ENCODE results near the gene RGS17.
"Not testable (repeated sequence)": the region's sequence is repeated elsewhere in the genome, so short reads cannot be mapped to it uniquely, and the experiment has no call there.

RGS17 gene

DNA sequence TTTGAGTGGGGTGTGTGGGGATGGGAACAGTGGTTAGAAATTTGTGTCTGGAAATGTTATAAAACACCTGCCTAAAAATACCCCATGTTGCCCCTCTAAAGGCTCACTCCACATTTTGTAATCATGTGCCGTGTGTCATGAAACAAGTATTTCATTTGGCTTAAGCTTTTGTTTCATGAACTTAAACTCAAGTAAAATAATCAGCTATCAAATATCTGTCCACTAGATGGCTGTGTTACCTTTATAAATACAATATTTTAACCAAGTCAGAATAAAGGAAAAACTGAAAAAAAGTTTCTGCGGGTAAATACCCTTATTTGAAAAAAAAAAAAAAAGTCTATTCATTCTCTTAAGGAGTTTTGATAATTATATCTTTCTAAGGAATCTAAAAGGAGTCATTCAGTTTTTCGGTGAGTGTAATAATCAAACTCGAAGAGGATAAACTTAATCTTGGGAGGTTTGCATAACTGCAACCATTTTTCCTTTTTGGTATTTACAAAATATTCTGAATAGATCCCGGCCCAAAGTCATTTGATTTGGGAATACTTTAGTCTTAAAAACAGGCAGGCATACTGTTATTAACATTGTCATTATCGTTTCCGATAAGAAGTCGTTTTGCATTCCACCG, 98.7 kb downstream of the RGS17 start:
- DNase-seq (ENCODE audit: low read depth in 3 of 3), result no peak

DNA sequence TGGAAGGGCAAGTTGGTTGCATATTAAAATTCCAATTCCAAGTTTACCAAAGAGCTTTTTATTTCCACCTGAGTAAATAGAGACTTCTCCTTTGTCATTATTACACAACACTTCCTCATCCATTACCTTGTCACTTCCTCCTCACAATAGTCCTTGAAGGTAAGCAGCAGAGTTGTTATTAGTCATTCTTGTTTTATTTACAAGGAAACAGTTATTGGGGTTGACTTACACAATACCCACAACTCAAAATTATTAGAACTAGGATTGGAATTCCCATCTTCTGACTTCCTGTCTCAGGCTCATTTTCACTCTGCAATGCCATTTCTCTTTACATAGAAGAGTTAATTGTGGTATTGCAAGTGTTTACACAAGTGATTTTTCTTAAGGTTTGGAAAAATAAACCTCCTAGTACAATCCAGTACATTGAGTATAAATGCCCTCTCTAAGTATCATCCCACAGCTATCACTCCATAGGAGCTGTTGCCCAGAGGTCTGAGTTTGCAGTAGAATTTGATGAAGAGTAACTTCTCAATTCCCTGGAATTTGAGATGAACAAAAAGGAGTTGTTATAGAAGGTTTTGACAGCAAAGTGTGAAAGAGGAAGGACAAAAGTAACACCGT, 99.6 kb downstream of the RGS17 start:
- DNase-seq (ENCODE audit: low read depth in 3 of 3), result no peak

DNA sequence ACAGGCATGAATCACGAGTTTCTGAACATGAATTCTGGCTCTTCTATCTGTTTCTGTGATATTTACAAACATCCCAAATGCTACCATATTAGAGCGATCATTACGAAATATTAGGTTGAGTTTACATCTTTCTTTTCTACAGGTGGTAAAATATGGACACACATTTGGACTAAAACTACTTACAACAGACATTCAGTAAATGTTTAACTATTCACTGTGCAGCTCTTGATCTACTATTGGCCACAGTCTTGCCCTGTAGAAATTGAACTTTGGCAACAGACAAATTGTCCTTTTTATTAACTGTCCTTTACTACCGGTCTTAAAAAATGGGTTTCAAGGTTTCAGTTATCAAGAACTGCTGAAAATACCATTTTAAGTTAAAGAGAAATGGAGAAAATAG, 102.1 kb downstream of the RGS17 start:
- DNase-seq (ENCODE audit: low read depth in 3 of 3), result no peak

DNA sequence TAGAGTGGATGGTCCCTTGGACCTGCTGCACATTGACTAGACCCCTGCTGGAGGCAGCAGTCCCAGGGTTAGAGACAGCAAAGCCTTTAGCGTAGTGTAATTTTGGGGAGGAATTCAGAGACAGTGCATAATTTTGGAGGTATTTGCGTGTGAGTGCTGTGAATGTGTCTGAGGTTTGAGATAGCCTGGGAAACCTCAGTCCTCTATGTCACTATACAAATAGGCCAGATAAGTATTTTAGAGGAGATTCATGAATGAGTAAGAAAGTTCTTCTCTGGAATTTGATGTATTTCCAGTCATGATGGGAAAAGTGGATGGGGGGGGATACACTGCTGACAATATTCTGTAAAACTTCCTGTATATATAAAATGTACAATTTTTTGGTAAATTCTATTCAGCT, 102.8 kb downstream of the RGS17 start:
- DNase-seq (ENCODE audit: low read depth in 3 of 3), result no peak

DNA sequence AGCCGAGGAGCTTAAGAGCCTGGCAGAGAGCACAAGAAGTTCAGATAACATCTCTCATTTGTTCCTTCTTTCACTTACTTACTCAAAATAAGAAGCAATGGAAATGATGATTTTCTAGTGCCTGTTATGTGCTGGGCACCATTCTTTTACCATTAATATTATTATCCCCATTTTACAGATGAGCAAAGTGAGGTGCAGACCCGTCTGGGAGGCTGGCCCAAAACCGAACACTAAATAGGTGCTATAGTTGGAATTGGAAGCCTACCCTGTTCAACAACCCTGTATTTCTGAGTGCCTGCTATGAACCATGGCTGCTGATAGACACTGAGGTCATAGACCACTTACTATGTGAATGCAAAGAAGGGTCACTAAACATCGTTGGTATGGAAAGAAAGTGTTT, 103.6 kb downstream of the RGS17 start:
- DNase-seq (ENCODE audit: low read depth in 3 of 3), result no peak

DNA sequence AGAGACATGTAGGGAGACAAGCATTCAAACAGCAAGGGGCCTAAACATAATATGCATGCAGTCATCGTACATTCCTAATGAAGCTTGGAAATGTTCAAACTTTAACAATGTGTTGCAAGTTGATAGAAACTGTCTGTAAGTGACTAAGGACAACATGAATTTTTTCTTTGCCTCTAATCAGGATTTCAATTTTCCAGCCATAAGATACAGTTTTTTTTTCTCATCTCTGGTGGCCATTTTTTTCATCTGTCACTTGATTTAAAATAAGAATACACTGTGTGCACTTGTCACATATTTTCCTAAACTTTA, 106.4 kb downstream of the RGS17 start:
- DNase-seq (ENCODE audit: low read depth in 3 of 3), result no peak

DNA sequence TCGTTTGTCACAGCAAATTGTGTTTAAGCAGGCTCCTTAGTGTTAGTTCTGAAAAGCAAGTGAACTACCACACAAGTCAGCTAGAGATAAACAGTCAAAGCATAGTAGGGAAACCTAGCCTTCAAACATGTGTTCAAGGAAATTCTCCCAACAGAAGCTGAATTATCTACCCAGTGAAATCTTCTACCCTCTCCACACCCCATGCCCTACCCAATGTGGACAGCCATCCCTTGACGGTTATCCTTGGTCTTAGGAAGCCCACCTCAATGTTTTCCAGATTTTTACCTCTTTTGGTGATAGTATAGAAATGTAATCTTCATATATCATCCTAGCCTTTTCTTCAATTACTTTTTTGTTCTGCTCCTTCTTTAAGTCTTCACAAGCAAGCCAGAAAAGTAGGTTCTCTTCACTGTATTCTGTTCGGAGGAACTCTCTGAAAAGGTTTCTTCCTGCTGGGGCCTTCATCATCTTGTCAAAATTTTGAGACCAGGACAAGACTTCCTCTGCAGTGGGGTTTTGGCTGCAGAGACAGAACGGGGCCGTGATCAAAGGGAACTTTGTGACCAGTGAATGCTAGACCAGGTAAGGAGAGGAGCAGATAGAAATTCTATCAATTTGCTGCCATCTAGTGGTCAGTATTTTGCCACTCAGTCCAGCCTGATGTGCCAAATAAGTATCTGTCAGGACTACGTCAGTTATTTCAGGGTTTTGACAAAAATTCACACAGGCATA, 106.9 kb downstream of the RGS17 start:
- DNase-seq (ENCODE audit: low read depth in 3 of 3), result peak in 1 of 3 experiments; percentile 15

DNA sequence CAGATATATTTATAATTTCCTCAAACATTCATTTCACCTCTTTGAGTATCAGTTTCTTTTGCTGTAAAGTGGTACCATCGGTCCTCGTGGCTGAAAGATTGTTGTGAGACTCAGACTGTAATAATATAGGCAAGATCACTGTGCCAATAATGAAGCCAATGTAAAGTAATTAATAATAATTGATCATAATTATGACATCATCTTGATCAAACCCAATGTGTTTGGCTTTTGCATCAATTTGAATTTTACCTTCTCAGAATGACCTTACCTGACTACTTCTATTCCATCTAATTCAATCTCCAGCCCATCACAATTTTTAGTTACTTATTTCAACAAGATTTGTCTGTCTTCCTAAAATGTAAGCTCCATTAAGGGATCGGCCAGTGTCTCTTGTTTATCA, 112.7 kb downstream of the RGS17 start:
- DNase-seq (ENCODE audit: low read depth in 3 of 3), result no peak

DNA sequence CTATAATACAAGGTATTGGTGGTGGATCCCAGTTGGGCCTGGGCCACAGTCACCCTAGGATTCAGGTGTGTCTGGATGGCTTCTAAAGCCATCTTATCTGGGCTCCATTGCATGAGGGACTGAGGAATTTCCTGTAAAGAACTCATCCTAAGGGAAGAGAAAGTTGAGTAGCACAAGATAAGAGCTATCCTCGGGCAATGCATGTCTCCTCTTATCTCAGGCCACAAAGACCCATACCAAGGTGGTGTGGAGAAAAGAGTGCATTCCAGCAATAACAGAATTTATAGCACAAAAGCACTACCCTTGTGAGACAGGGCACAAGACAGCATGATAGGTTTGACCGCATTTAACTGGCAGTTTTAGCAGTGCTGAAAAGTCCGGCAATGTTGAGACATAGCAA, 114.2 kb downstream of the RGS17 start:
- DNase-seq (ENCODE audit: low read depth in 3 of 3), result no peak

DNA sequence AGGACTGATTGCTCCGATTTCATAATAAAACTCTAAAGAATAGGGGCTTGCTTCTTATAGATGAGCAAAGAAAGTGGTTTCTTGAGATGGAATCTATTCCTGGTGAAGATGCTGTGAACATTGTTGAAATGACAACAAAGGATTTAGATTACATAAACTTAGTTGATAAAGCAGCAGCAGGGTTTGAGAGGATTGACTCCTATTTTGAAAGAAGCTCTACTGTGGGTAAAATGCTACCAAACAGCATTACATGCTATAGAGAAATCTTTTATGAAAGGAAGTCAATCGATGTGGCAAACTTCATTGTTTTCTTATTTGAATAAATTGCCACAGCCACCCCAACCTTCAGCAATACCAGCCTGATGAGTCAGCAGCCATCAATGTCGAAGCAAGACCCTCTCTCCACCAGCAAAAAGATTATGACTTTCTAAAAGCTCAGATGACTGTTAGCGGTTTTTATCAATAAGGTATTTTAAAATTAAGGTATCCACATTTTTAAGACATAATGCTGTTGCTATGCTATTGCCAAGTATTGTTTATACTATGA, 115.9 kb downstream of the RGS17 start:
- DNase-seq (ENCODE audit: low read depth in 3 of 3), result no peak

DNA sequence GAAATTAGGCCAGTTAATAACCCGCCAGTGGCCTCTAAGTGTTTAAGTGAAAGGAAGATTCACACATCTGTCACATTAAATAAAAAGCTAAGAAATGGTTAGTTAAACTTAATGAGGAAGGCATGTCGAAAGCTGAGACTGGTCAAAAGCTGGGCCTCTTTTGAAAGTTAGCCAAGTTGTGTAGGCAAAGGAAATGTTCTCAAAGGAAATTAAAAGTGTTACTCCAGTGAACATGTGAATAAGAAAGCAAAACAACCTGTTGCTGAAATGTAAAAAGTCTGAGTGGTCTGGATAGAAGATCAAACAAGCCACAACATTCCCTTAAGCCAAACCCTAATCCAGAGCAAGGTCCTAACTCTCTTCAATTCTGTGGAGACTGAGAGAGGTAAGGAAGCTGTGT, 117.6 kb downstream of the RGS17 start:
- no peak for DNase-seq (ENCODE audit: low read depth in 3 of 3)

DNA sequence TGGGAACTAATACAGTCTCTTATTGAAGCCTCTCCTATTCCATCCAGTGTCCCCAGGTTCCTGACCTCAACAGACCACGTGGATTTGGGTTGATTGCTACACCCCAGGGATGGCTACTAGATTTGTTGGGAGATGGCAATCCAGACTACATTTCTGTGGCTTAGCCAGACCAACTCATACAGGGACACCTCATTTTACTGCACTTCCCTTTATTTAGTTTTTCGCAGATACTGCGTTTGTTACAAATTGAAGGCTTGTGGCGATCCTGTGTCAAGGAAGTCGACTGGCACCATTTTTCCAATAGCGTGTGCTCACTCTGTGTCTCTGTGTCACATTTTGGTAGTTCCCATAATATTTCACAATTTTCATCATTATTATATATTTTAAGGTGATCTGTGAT, 118.2 kb downstream of the RGS17 start:
- no peak for DNase-seq (ENCODE audit: low read depth in 3 of 3)

DNA sequence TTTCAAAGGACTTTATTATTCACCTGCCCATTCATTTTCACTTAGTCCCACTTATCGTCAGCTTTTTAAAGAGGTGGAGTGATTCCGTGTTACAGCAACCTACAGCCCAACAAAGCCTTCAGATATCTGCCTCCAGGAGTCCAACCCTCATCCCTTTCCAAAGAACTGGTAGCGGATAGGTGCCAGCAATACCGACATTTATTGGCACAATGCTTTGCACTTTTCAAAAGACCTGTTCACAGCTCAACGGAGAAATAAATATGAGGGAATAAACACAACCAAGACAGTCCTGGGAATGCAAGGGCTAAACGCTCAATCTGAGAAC, 127.8 kb downstream of the RGS17 start:
- no peak for DNase-seq (ENCODE audit: low read depth in 3 of 3)

DNA sequence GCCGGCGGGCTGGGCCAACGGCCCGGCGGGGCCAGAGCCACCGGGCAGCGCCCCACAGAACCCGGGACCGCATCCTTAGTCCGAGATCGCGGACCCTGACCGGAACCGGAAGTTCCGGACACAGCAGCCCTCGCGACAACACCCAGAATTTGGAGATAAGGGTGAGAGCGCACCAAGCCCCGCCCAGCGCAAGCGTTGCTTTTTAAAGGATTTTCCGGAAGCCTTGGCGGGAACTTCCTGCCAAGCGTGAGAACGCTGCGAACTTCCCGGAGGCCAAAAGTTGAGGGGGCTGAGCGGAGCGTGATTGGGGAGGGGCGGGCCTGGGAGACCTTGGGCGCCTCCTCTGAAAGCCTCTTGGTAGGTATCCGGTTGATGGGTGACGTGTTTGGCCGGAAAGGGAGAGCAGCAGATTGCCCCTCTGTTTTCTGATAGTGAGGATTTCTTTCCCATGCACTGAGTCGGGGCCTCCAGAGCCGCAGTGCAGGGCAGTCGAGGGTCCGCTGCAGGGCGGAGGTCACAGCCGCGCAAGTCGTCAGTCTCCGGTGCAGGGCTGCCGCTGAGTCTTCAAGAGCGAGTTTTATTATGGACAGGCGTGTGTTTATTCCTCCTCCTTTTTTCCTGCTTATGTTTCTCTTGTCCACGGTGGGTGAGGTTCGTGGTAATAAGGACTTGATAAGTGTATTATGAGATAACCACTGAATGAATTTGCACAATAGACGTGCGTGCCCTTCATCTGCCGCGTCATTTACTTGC, 128.3 kb downstream of the RGS17 start, which contains the start of gene MTRF1L:
Gene MTRF1L (minus strand): TSS at position 97 of the 753 bp plus-strand sequence. CDS start 24 bp downstream, at position 73.
- DNase-seq (ENCODE audit: low read depth in 3 of 3), result peak; percentile 85 to 91 (median 86)

DNA sequence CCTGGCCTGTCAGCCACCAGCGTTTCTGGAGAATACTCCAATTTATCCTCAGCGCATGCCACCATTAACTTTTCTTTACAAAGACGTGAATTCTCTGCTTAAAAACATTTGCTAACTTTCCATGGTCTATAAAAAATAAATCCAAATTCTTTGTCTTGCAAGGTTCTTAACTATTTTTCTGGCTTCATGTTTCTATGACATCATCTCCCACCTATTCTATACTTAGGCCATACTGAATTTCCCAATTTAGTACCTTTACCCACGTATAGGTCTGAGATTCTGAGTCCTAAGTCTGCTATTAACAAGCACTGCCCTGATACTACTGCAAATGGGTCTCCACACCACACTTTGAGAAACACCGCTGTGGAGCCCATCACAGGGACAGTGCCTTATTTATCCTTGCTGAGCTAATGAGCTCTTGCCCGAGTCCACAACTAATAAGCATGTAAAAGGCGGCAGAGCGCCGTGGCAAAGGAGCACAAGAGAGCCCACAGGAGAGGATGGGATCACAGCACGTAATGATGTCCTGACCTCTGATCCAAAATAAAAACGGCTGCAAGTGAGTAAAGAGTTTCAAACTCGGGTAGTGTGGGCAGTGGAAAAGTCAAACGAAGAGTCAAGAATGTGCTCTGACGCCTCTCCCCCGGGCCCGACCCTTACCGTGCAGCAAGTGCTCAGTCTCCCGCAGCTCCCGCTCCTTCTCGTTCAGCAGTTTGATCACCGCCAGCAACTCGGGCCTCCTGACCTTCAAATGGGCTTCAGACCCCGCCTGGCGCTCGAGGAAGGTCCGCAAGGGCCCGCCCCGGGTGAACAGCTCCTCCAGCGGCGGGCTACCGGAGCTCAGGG, 129.1 kb downstream of the RGS17 start:
- peak in 1 of 3 experiments; percentile 11 for DNase-seq (ENCODE audit: low read depth in 3 of 3)

DNA sequence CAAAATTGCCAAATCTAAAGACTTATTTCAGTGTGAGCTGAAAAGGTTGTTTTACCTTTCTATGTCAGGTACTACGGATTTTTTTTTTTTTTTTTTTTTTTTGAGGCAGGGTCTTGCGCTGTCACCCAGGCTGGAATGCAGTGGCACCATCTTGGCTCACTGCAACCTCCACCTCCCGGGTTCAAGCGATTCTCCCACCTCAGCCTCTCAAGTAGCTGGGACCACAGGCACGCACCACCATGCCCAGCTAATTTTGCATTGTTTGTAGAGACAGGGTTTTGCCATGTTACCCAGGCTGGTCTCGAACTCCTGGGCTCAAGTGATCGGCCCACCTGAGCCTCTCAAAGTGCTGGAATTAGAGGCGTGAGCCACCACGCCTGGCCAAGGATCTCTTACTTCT, 130.3 kb downstream of the RGS17 start:
- DNase-seq (ENCODE audit: low read depth in 3 of 3), result not testable (repeated sequence)

DNA sequence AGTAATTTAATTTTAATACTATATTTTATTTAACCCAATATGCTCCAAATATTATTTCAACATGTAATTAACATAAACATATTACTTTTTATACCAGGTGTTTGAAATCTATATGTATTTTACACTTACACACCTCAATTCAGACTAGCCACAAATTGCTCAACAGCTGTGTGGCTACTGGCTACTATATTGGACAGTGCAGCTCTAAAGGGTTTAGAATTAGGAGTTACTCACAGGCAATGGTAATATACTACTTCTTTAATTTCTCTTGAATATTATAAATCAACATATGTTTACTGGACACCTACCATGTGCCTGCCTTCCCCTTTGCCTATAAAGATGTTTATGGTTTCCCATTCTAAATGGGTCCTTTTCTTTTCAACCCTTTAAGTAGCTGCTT, 130.8 kb downstream of the RGS17 start:
- no peak for DNase-seq (ENCODE audit: low read depth in 3 of 3)

DNA sequence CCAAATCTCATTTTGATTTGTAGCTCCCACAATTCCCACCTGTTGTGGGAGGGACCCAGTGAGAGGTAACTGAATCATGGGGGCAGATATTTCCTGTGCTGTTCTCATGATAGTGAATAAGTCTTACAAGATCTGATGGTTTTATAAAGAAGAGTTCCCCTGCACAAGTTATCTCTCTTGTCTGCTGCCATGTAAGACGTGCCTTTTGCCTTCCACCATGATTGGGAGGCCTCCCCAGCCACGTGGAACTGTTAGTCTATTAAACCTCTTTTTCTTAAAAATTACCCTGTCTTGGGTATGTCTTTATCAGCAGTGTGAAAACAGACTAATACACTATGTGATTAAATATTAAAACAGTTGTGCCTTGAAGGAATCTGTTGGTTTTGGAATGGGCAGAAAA, 131.5 kb downstream of the RGS17 start:
- not testable (repeated sequence) for DNase-seq (ENCODE audit: low read depth in 3 of 3)

DNA sequence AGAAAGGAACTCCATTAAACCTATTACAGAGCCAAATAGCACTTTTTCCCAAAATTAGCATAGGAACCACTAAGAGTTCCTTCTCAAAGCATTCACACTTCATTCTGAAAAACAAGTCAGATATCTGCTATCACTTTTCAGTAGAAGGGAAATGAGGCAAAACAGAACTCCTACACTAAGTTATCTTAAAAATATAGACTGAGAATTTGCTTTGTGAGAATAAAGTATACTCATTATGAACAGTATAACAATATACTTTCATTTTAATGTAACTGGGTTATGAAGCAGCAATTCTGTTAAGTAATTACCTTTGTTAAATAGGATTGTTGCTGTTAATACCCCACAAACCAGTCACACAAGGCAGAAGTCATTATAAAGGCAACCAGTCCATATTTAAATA, 137.2 kb downstream of the RGS17 start:
- no peak for DNase-seq (ENCODE audit: low read depth in 3 of 3)

DNA sequence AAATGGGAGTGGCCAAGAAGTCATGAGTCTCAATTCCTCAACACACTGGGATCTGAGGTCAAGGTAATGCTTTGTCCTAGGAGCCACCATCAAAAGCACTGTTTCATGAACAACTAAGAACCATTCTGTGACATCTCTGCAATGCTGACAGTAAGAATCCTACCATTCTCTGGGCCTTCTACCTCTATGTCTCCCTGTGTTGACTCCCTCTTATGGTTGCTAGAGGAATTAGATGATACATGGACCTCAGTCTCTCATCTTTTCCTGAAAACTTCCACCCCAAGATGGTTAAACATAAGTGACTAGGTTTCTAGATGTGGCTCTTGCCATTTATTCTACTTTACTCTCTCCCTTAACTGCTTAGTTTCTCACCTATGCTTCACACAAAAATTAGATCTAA, 137.7 kb downstream of the RGS17 start:
- no peak for DNase-seq (ENCODE audit: low read depth in 3 of 3)

DNA sequence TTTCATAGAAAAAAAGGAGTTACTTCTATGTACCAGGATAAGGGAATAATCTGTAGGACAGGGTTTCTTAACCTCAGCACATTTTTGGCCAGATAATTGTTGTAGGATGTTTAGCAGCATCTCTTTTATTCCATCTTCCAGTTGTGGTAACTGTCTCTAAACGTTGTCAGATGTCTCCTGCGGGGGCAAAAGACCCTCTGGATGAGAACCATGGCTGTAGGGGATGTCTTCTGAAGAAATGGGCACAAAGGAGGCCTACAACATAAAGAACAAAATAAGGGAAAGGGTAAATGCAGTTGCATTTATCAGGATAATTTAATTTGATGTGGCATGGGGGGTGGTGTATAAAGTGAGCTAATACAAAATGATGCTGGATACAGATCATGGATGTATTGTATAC, 144.1 kb downstream of the RGS17 start:
- DNase-seq (ENCODE audit: low read depth in 3 of 3), result no peak

Measured in stimulated activated CD4-positive, alpha-beta T cell treated with anti-CD3 and anti-CD28 coated beads, TNF-alpha, amount 100 ng/mL, for 24 hours (primary cell).